IMR-90 (cell line): ENCODE measurements around the gene CDKL5. TPM values are rescaled to one million over a fixed set of nuclear protein-coding genes. Genes with fewer than 3 reads are reported as not detected.

ENCODE experiments used
- ATAC-seq: fragments of 200-7000 bp; cut with Tn5 transposase; 2 replicates; pipeline ENCODE4 v1.9.1; 2020; ENCODE audit warnings: low read depth, mild to moderate bottlenecking, moderate library complexity
- BruUV-seq: library from RNA; stranded (reverse); fragments of 400-500 nt; replicated peaks from 2 replicates; lab custom pipeline; 2021; lab: Mats Ljungman, UMichigan
- CTCF ChIA-PET: fragments of 300-600 bp; formaldehyde crosslinking; extraction: SDS; loops from one replicate; lab custom pipeline; 2021; ENCODE audit warnings: antibody characterized with exemption; lab: Yijun Ruan, JAX
- POLR2A ChIA-PET: fragments of 300-600 bp; sonication (Branson Sonifier 250); formaldehyde crosslinking; loops from one replicate; lab custom pipeline; 2022; ENCODE audit warnings: antibody characterized with exemption; ENCODE audit not compliant: unreplicated experiment; lab: Charles Lee
- DNase-seq: peaks from one replicate; pipeline ENCODE4 v3.0.0; 2013
- H2AFZ ChIP-seq: replicated peaks from 2 replicates; pipeline ENCODE3; 2013; ENCODE audit warnings: low read length, mild to moderate bottlenecking; ENCODE audit not compliant: poor library complexity
- H2AK5ac ChIP-seq: 2 replicates; pipeline ENCODE4 v1.6.1; 2013; ENCODE audit warnings: low read depth, low read length, inconsistent platforms
- H2AK9ac ChIP-seq: replicated peaks from 2 replicates; pipeline ENCODE3; 2013; ENCODE audit warnings: mild to moderate bottlenecking, low read depth, low read length, moderate library complexity; ENCODE audit not compliant: poor library complexity
- H2BK120ac ChIP-seq: 2 replicates; pipeline ENCODE4 v1.6.1; 2013; ENCODE audit warnings: low read depth, low read length, inconsistent platforms
- H2BK15ac ChIP-seq: 3 replicates; pipeline ENCODE4 v1.6.1; 2013; ENCODE audit warnings: low read depth, low read length, inconsistent platforms
- H2BK20ac ChIP-seq: 2 replicates; pipeline ENCODE4 v1.6.1; 2013; ENCODE audit warnings: low read depth, mild to moderate bottlenecking, inconsistent platforms, low read length, moderate library complexity
- H2BK5ac ChIP-seq: 2 replicates; pipeline ENCODE4 v1.6.1; 2013; ENCODE audit warnings: mild to moderate bottlenecking, low read depth, low read length, inconsistent platforms; ENCODE audit not compliant: poor library complexity, severe bottlenecking
- H3K14ac ChIP-seq: replicated peaks from 2 replicates; pipeline ENCODE4 v1.6.1; 2013; ENCODE audit warnings: low read depth, low read length, inconsistent platforms
- H3K18ac ChIP-seq: 2 replicates; pipeline ENCODE4 v1.6.1; 2013; ENCODE audit warnings: low read depth, low read length, control low read depth
- H3K23ac ChIP-seq: 2 replicates; pipeline ENCODE4 v1.6.1; 2013; ENCODE audit warnings: low read depth, low read length, inconsistent platforms
- H3K27ac ChIP-seq: 2 replicates; pipeline ENCODE4 v1.5.1; 2013; ENCODE audit warnings: mild to moderate bottlenecking, control low read depth, low read length; ENCODE audit not compliant: insufficient read depth
- H3K27me3 ChIP-seq: 2 replicates; pipeline ENCODE4 v1.6.1; 2013; ENCODE audit warnings: low read length; ENCODE audit not compliant: control insufficient read depth, insufficient read depth
- H3K36me3 ChIP-seq: 2 replicates; pipeline ENCODE4 v1.6.1; 2013; ENCODE audit warnings: low read length, mixed read lengths; ENCODE audit not compliant: control insufficient read depth, insufficient read depth
- H3K4ac ChIP-seq: 2 replicates; pipeline ENCODE4 v1.6.1; 2013; ENCODE audit warnings: low read depth, low read length, inconsistent platforms
- H3K4me1 ChIP-seq: 2 replicates; pipeline ENCODE4 v1.6.1; 2013; ENCODE audit warnings: low read length, mixed read lengths; ENCODE audit not compliant: control insufficient read depth, insufficient read depth
- H3K4me2 ChIP-seq: 2 replicates; pipeline ENCODE4 v1.6.1; 2013; ENCODE audit warnings: low read depth, mild to moderate bottlenecking, control low read depth, low read length, moderate library complexity
- H3K4me3 ChIP-seq: 2 replicates; pipeline ENCODE4 v1.5.1; 2013; ENCODE audit warnings: low read depth, mild to moderate bottlenecking, control low read depth, low read length, moderate library complexity; ENCODE audit not compliant: insufficient read depth
- H3K56ac ChIP-seq: 2 replicates; pipeline ENCODE4 v1.6.1; 2013; ENCODE audit warnings: low read length, inconsistent platforms; ENCODE audit not compliant: insufficient read depth; ENCODE audit errors: extremely low read depth
- H3K79me1 ChIP-seq, 2 experiments: 2 replicates each; pipeline ENCODE4 v1.6.1; 2013; ENCODE audit warnings: low read length in 2 of 2, inconsistent platforms in 1 of 2, low read depth in 1 of 2
- H3K9ac ChIP-seq: 2 replicates; pipeline ENCODE4 v1.6.1; 2013; ENCODE audit warnings: low read depth, low read length, control low read depth
- H3K9me1 ChIP-seq: 2 replicates; pipeline ENCODE4 v1.6.1; 2013; ENCODE audit warnings: low read length, inconsistent platforms; ENCODE audit not compliant: insufficient read depth
- H3K9me3 ChIP-seq: 2 replicates; pipeline ENCODE4 v1.6.1; 2013; ENCODE audit warnings: low read length; ENCODE audit not compliant: control insufficient read depth, insufficient read depth
- H4K20me1 ChIP-seq: 2 replicates; pipeline ENCODE4 v1.6.1; 2013; ENCODE audit warnings: low read length, inconsistent platforms; ENCODE audit not compliant: insufficient read depth
- H4K5ac ChIP-seq: 2 replicates; pipeline ENCODE4 v1.6.1; 2013; ENCODE audit warnings: mild to moderate bottlenecking, low read depth, low read length, control low read depth
- H4K8ac ChIP-seq, 2 experiments: 2 replicates each; pipeline ENCODE4 v1.6.1; 2013; ENCODE audit warnings: low read depth in 2 of 2, low read length in 2 of 2, control low read depth in 1 of 2, inconsistent platforms in 1 of 2
- H4K91ac ChIP-seq: 2 replicates; pipeline ENCODE4 v1.6.1; 2013; ENCODE audit warnings: low read depth, low read length, inconsistent platforms; ENCODE audit not compliant: insufficient read depth
- BHLHE40 ChIP-seq: fragments of 150-350 bp; IDR thresholded peaks from 2 replicates; pipeline ENCODE4 v1.6.1; 2016; ENCODE audit warnings: mild to moderate bottlenecking, low read depth, low read length
- CHD1 ChIP-seq: IDR thresholded peaks from 2 replicates; pipeline ENCODE4 v1.6.1; 2012; ENCODE audit warnings: low read depth, low read length, improper control_type of control experiment
- MAFK ChIP-seq: IDR thresholded peaks from 2 replicates; pipeline ENCODE4 v1.6.1; 2012; ENCODE audit warnings: low read depth, low read length, improper control_type of control experiment
- MXI1 ChIP-seq: IDR thresholded peaks from 2 replicates; pipeline ENCODE4 v1.6.1; 2012; ENCODE audit warnings: low read depth, mild to moderate bottlenecking, low read length, moderate library complexity, borderline replicate concordance
- NFE2L2 ChIP-seq: fragments of 150-350 bp; IDR thresholded peaks from 2 replicates; pipeline ENCODE4 v1.6.1; 2016; ENCODE audit warnings: low read depth, mild to moderate bottlenecking, low read length
- POLR2A ChIP-seq: IDR thresholded peaks from 2 replicates; pipeline ENCODE4 v1.6.1; 2012; ENCODE audit warnings: mild to moderate bottlenecking, low read depth, low read length
- RAD21 ChIP-seq: IDR thresholded peaks from 2 replicates; pipeline ENCODE4 v1.6.1; 2012; ENCODE audit warnings: low read length, improper control_type of control experiment
- RCOR1 ChIP-seq: IDR thresholded peaks from 2 replicates; pipeline ENCODE4 v1.6.1; 2012; ENCODE audit warnings: mild to moderate bottlenecking, low read length, improper control_type of control experiment; ENCODE audit not compliant: insufficient replicate concordance
- RFX5 ChIP-seq: IDR thresholded peaks from 2 replicates; pipeline ENCODE4 v1.8.0; 2012; ENCODE audit warnings: low read depth, mild to moderate bottlenecking, low read length, moderate library complexity
- SMC3 ChIP-seq: fragments of 150-350 bp; IDR thresholded peaks from 2 replicates; pipeline ENCODE4 v1.6.1; 2016; ENCODE audit warnings: low read depth, mild to moderate bottlenecking, antibody characterized with exemption, low read length, moderate library complexity
- WGBS, 2 experiments: methylation state at CpG; one replicate each; pipeline versions ENCODE4 v1.1.5 to v1.1.7; 2013; ENCODE audit warnings: missing lambda C conversion rate in 2 of 2; ENCODE audit not compliant: insufficient read length in 1 of 2; ENCODE audit errors: extremely low coverage in 2 of 2; 5-methylcytosine and 5-hydroxymethylcytosine counted together
- dilution Hi-C: fragments of 300-500 bp; cut with HindIII; formaldehyde crosslinking; loops from one replicate; pipeline ENCODE4 v1.14.3; 2018; ENCODE audit warnings: low sequenced_read_pairs; ENCODE audit not compliant: unreplicated experiment
- in situ Hi-C: fragments of 300-500 bp; cut with MboI; formaldehyde crosslinking; loops from 3 replicates; pipeline ENCODE4 v1.14.3; 2019; ENCODE audit warnings: low sequenced_read_pairs, inconsistent platforms, mixed read lengths
- intact Hi-C: fragments of 100-400 bp; cut with micrococcal nuclease; formaldehyde crosslinking; loops from 2 replicates; pipeline ENCODE4 v1.10.0; 2022
- polyA plus RNA-seq, 3 experiments: library from polyadenylated mRNA; depleted of rRNA; stranded (reverse); fragments of >200 nt; gene quantifications; 2 replicates each; pipeline ENCODE4 v1.2.3, GENCODE V29; 2012; ENCODE audit warnings: low replicate concordance in 1 of 3
- total RNA-seq: library from RNA; depleted of rRNA; stranded (reverse); fragments of >200 nt; gene quantifications from 2 replicates; pipeline ENCODE4 v1.2.3, GENCODE V29; 2012
- TF ChIP-seq, protein P1 (sequence below): fragments of 150-350 bp; IDR thresholded peaks from 2 replicates; pipeline ENCODE4 v1.6.1; 2017; ENCODE audit warnings: mild to moderate bottlenecking, antibody characterized with exemption, low read length, low read depth
- TF ChIP-seq, protein P2 (sequence below): conservative IDR thresholded peaks from 2 replicates; pipeline ENCODE4 v1.5.1; 2012; ENCODE audit warnings: mild to moderate bottlenecking, low read depth, low read length, improper control_type of control experiment
- TF ChIP-seq, protein P3 (sequence below): fragments of 150-350 bp; IDR thresholded peaks from 2 replicates; pipeline ENCODE4 v1.6.1; 2016; ENCODE audit warnings: low read depth, mild to moderate bottlenecking, low read length, moderate library complexity, borderline replicate concordance

CDKL5 gene
- total and polyA plus RNA-seq, 2 of the 4 experiments (the other 2 are of a cell fraction) = 3.5 to 9.7 TPM

DNA sequence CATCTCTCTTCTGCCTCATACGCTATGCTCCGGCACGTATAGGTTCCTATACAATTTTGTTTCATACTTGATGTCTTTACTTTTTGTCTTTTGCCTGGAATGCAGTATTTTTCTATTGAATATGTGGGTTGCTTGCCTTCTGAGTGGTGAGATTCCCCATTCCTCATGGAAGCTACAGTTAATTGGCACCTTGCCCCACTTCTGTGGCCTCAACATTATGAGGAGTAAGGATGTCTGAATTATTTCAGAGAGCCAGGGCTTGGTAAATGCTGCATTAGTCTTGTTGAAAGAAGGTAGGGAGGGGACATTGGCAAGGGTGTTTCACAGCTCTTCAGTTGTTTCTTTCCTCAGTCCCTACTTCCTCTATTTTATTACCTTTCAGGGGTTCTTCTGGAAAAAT, 23.0 kb downstream of the CDKL5 start:
- Histone ChIP-seq H3K79me1 (peaks cover 0 to 2% of the 10 kb centered on the region in 2 experiments; a peak in 2 of 4 replicates), H2AK5ac (no peak overlapping the region), H2BK120ac (no peak overlapping the region), H4K8ac (no peak overlapping the region), H4K91ac (no peak overlapping the region), H3K4me2 (no peak overlapping the region), H2AFZ (no peak overlapping the region), H3K9ac (no peak overlapping the region), H2BK15ac (no peak overlapping the region), H3K27me3 (no peaks in the 10 kb centered on the region), H3K4me3 (no peak overlapping the region), H2BK20ac (no peak overlapping the region), H2BK5ac (no peak overlapping the region), H3K36me3 (no peaks in the 10 kb centered on the region), H3K4me1 (no peaks in the 10 kb centered on the region), H3K18ac (no peak overlapping the region), H3K14ac (no peak overlapping the region), H3K27ac (no peak overlapping the region), H4K5ac (no peak overlapping the region), H3K9me1 (no peaks in the 10 kb centered on the region; the same call in 1 of the 2 replicates), H3K4ac (no peak overlapping the region), H3K23ac (no peak overlapping the region), H3K56ac (no peak overlapping the region), H3K9me3 (no peaks in the 10 kb centered on the region), H4K20me1 (0 out of 2 replicates have a peak, but pooled peaks cover 3% of the 10 kb centered on the region), H2AK9ac (no peak overlapping the region)
- CTCF ChIA-PET = no interaction called here
- DNase-seq (peak; percentile 33), ATAC-seq (no peak)
- POLR2A ChIA-PET = no interaction called here
- intact Hi-C loops (no loop called here), dilution Hi-C loops (no loop called here), in situ Hi-C loops (no loop called here)
- TF ChIP-seq CHD1 = no peak
- no peak for TF ChIP-seq BHLHE40
- no peak for TF ChIP-seq POLR2A
- TF ChIP-seq, protein P1, sequence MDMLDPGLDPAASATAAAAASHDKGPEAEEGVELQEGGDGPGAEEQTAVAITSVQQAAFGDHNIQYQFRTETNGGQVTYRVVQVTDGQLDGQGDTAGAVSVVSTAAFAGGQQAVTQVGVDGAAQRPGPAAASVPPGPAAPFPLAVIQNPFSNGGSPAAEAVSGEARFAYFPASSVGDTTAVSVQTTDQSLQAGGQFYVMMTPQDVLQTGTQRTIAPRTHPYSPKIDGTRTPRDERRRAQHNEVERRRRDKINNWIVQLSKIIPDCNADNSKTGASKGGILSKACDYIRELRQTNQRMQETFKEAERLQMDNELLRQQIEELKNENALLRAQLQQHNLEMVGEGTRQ = no peak
- TF ChIP-seq, protein P2, sequence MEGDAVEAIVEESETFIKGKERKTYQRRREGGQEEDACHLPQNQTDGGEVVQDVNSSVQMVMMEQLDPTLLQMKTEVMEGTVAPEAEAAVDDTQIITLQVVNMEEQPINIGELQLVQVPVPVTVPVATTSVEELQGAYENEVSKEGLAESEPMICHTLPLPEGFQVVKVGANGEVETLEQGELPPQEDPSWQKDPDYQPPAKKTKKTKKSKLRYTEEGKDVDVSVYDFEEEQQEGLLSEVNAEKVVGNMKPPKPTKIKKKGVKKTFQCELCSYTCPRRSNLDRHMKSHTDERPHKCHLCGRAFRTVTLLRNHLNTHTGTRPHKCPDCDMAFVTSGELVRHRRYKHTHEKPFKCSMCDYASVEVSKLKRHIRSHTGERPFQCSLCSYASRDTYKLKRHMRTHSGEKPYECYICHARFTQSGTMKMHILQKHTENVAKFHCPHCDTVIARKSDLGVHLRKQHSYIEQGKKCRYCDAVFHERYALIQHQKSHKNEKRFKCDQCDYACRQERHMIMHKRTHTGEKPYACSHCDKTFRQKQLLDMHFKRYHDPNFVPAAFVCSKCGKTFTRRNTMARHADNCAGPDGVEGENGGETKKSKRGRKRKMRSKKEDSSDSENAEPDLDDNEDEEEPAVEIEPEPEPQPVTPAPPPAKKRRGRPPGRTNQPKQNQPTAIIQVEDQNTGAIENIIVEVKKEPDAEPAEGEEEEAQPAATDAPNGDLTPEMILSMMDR = no peak
- no peak for TF ChIP-seq RFX5
- no peak for TF ChIP-seq MXI1
- no peak for TF ChIP-seq SMC3
- TF ChIP-seq RCOR1 = no peak
- TF ChIP-seq NFE2L2 = no peak
- no peak for TF ChIP-seq MAFK
- no peak for TF ChIP-seq RAD21
- TF ChIP-seq, protein P3, sequence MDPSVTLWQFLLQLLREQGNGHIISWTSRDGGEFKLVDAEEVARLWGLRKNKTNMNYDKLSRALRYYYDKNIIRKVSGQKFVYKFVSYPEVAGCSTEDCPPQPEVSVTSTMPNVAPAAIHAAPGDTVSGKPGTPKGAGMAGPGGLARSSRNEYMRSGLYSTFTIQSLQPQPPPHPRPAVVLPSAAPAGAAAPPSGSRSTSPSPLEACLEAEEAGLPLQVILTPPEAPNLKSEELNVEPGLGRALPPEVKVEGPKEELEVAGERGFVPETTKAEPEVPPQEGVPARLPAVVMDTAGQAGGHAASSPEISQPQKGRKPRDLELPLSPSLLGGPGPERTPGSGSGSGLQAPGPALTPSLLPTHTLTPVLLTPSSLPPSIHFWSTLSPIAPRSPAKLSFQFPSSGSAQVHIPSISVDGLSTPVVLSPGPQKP = no peak
- WGBS, 2 experiments = no CpG with 5 or more reads among the region's 3 CpGs
- BruUV-seq = no TSS peak
